SK-N-SH (cell line): ENCODE results near the gene SP140. TPM values are rescaled to one million over a fixed set of nuclear protein-coding genes. Genes with fewer than 3 reads are reported as not detected.

ENCODE experiments used
- CTCF ChIA-PET: fragments of 300-600, 350-600 bp; formaldehyde crosslinking; extraction: SDS; loops from one replicate; lab custom pipeline; 2021; lab: Yijun Ruan, JAX
- POLR2A ChIA-PET: fragments of 350-600 bp; sonication (Branson Sonifier 250); formaldehyde crosslinking; extraction: SDS; loops from one replicate; lab custom pipeline; 2020; ENCODE audit warnings: antibody characterized with exemption, inconsistent platforms; lab: Yijun Ruan, JAX
- DNase-seq: peaks from one replicate; pipeline ENCODE4 v3.0.0; 2012
- H2AFZ ChIP-seq: fragments of 200-600 bp; sonication (generic); 2 replicates; pipeline ENCODE4 v1.8.1; 2016; ENCODE audit warnings: antibody characterized with exemption, mild to moderate bottlenecking, low read depth
- H3F3A ChIP-seq: fragments of 200-600 bp; sonication (generic); replicated peaks from 2 replicates; pipeline ENCODE3; 2016; ENCODE audit warnings: antibody characterized with exemption, mild to moderate bottlenecking; ENCODE audit not compliant: insufficient read depth
- H3K27ac ChIP-seq, 2 experiments: fragments of 200-500 bp in 1 of 2; fragments of 200-600 bp in 1 of 2; sonication (Bioruptor generic) in 1 of 2; sonication (generic), shearing (Covaris generic) in 1 of 2; 2 replicates each; pipeline versions ENCODE4 v1.5.1 to v1.6.1; 2014 to 2016; ENCODE audit warnings: low read depth in 2 of 2, inconsistent platforms in 1 of 2, low read length in 1 of 2, mild to moderate bottlenecking in 1 of 2, mixed read lengths in 1 of 2
- H3K27me3 ChIP-seq: fragments of 200-600 bp; sonication (generic), shearing (Covaris generic); 2 replicates; pipeline ENCODE4 v1.6.1; 2016; ENCODE audit warnings: mixed run types; ENCODE audit not compliant: insufficient read depth
- H3K36me3 ChIP-seq, 2 experiments: fragments of 200-500 bp in 1 of 2; fragments of 200-600 bp in 1 of 2; sonication (Bioruptor generic) in 1 of 2; sonication (generic) in 1 of 2; replicated peaks in 1 of 2; 2 replicates each; pipeline versions ENCODE3 to v1.5.1; 2014 to 2016; ENCODE audit warnings: low read length in 1 of 2, mild to moderate bottlenecking in 1 of 2; ENCODE audit not compliant: insufficient read depth in 2 of 2, control insufficient read depth in 1 of 2
- H3K4me1 ChIP-seq, 2 experiments: fragments of 200-500 bp in 1 of 2; fragments of 200-600 bp in 1 of 2; sonication (Bioruptor generic) in 1 of 2; sonication (generic), shearing (Covaris generic) in 1 of 2; 2 replicates each; pipeline versions ENCODE4 v1.5.1 to v1.6.1; 2014 to 2016; ENCODE audit warnings: low read depth in 1 of 2, low read length in 1 of 2, mixed run types in 1 of 2; ENCODE audit not compliant: insufficient read depth in 2 of 2, control insufficient read depth in 1 of 2
- H3K4me2 ChIP-seq: fragments of 200-600 bp; sonication (generic), shearing (Covaris generic); 2 replicates; pipeline ENCODE4 v1.6.1; 2017; ENCODE audit warnings: mixed run types
- H3K4me3 ChIP-seq, 2 experiments: fragments of 200-500 bp in 1 of 2; fragments of 200-600 bp in 1 of 2; sonication (Bioruptor generic) in 1 of 2; sonication (generic), shearing (Covaris generic) in 1 of 2; 2 replicates each; pipeline versions ENCODE4 v1.5.1 to v1.8.1; 2014 to 2016; ENCODE audit warnings: low read depth in 2 of 2, inconsistent platforms in 1 of 2, low read length in 1 of 2, mild to moderate bottlenecking in 1 of 2, mixed read lengths in 1 of 2, moderate library complexity in 1 of 2
- H3K79me2 ChIP-seq: fragments of 200-600 bp; sonication (generic); 2 replicates; pipeline ENCODE4 v1.8.1; 2017; ENCODE audit warnings: mild to moderate bottlenecking; ENCODE audit not compliant: insufficient read depth
- H3K9ac ChIP-seq: fragments of 200-600 bp; sonication (generic); 2 replicates; pipeline ENCODE4 v1.6.1; 2017; ENCODE audit warnings: mixed run types
- H3K9me2 ChIP-seq: fragments of 200-600 bp; sonication (generic); 2 replicates; pipeline ENCODE4 v1.6.1; 2017; ENCODE audit warnings: mixed run types
- H3K9me3 ChIP-seq: fragments of 200-600 bp; sonication (generic); 2 replicates; pipeline ENCODE4 v1.6.1; 2017; ENCODE audit warnings: mixed run types, mild to moderate bottlenecking, moderate library complexity
- H4K20me1 ChIP-seq: fragments of 200-600 bp; sonication (generic); 2 replicates; pipeline ENCODE4 v1.6.1; 2017; ENCODE audit warnings: mild to moderate bottlenecking, mixed run types; ENCODE audit not compliant: insufficient read depth
- ELF1 ChIP-seq: IDR thresholded peaks from 2 replicates; pipeline ENCODE4 v1.4.0; 2012
- EP300 ChIP-seq, 2 experiments: IDR thresholded peaks; 2 replicates each; pipeline versions ENCODE4 v1.4.0 to v1.6.1; 2012; ENCODE audit warnings: borderline replicate concordance in 1 of 2, low read depth in 1 of 2, low read length in 1 of 2
- GABPA ChIP-seq: IDR thresholded peaks from 2 replicates; pipeline ENCODE4 v1.4.0; 2012; ENCODE audit warnings: low read depth, mild to moderate bottlenecking
- GATA2 ChIP-seq: sonication (generic); formaldehyde crosslinking; IDR thresholded peaks from 2 replicates; pipeline ENCODE4 v1.5.0; 2020; ENCODE audit warnings: mild to moderate bottlenecking, missing genetic modification reagents
- POLR2AphosphoS5 ChIP-seq: IDR thresholded peaks from 2 replicates; pipeline ENCODE4 v1.6.1; 2012; ENCODE audit warnings: low read depth, low read length
- RCOR1 ChIP-seq: fragments of 150-350 bp; IDR thresholded peaks from 2 replicates; pipeline ENCODE4 v1.6.1; 2017; ENCODE audit warnings: antibody characterized with exemption, low read length
- RXRA ChIP-seq: IDR thresholded peaks from 2 replicates; pipeline ENCODE4 v1.4.0; 2012; ENCODE audit warnings: low read depth, mild to moderate bottlenecking, borderline replicate concordance
- TAF1 ChIP-seq: IDR thresholded peaks from 2 replicates; pipeline ENCODE4 v1.6.1; 2012; ENCODE audit warnings: low read depth, mild to moderate bottlenecking, low read length, moderate library complexity, borderline replicate concordance
- YY1 ChIP-seq: IDR thresholded peaks from 2 replicates; pipeline ENCODE4 v1.4.0; 2012; ENCODE audit warnings: low read depth, mild to moderate bottlenecking
- WGBS: methylation state at CpG from one replicate; pipeline ENCODE4 v1.1.6; 2017; ENCODE audit warnings: low lambda C conversion rate; 5-methylcytosine and 5-hydroxymethylcytosine counted together
- polyA plus RNA-seq, 3 experiments: library from polyadenylated mRNA; depleted of rRNA; stranded (reverse); fragments of >200 nt; gene quantifications; 2 replicates each; pipeline ENCODE4 v1.2.3, GENCODE V29; 2012
- TF ChIP-seq, protein P1 (sequence below): IDR thresholded peaks from 2 replicates; pipeline ENCODE4 v1.4.0; 2012; ENCODE audit warnings: low read depth, borderline replicate concordance
- TF ChIP-seq, protein P2 (sequence below): IDR thresholded peaks from 2 replicates; pipeline ENCODE4 v1.4.0; 2012; ENCODE audit warnings: low read depth, borderline replicate concordance

Gene SP140
- polyA plus RNA-seq, 1 of the 3 experiments (the other 2 are of a cell fraction): 0.71 TPM

DNA sequence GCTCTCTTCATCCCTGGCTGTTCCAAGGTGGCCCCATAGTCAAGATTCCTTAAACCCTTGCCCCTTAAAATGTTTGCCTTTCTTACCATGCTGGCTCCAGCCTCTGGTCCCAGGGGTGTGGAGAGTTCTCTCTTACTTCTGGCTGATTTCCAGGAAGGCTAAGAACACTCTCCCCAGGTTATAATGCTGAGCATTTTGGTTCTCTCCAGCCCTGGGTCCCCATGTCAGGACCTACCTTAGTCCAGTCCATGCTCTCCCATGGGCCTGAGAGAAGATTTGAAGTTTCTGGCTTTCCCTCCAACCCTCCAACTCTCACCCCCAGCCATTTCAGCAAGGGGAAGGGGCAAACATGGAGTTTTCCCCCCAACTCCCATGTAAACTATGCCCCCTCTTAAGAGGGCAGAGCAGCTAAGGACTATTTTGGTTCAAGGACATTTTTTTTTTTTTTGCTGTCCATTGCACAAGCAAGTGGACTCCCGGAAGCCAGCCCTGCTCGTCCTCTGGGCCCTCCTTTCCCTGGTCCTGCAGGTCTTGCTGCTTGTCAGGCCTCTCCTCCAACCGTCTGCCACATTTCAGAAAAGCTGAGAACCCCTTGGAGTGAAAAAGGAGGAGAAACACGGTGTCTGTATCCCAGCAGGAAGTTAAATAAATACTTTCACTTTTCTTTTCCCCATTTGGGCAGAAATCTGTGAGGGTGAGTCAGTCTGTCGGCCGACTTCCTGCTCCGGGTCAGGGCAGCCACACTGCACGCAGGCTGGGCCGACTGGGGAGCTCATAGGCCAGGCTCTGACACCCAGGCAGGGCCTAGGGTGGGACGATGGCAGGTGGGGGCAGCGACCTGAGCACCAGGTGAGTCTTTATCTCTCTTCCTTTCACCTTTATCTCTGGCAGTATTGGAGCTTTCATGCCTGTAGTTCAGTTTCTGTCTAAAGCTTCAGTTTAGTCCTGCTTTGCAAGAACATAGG, 101.2 kb downstream of the SP140 start, which contains the start of gene SP140L (continued):
- TF ChIP-seq YY1: 0 out of 2 replicates have a peak, but pooled peaks have one; percentile 22
- TF ChIP-seq, protein P1, sequence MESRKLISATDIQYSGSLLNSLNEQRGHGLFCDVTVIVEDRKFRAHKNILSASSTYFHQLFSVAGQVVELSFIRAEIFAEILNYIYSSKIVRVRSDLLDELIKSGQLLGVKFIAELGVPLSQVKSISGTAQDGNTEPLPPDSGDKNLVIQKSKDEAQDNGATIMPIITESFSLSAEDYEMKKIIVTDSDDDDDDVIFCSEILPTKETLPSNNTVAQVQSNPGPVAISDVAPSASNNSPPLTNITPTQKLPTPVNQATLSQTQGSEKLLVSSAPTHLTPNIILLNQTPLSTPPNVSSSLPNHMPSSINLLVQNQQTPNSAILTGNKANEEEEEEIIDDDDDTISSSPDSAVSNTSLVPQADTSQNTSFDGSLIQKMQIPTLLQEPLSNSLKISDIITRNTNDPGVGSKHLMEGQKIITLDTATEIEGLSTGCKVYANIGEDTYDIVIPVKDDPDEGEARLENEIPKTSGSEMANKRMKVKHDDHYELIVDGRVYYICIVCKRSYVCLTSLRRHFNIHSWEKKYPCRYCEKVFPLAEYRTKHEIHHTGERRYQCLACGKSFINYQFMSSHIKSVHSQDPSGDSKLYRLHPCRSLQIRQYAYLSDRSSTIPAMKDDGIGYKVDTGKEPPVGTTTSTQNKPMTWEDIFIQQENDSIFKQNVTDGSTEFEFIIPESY: peak; percentile 35; the same call in 1 of the 2 replicates
- TF ChIP-seq EP300 (IDR thresholded peaks at IDR 0.05; ENCODE audit: borderline replicate concordance in 1 of 2, low read depth in 1 of 2, low read length in 1 of 2): no peak
- peak; percentile 93 for TF ChIP-seq GABPA
- no peak for TF ChIP-seq GATA2 (CRISPR knock-in tag)
- TF ChIP-seq POLR2AphosphoS5: peak; percentile 71
- TF ChIP-seq, all 33 proteins: peak for 12

DNA sequence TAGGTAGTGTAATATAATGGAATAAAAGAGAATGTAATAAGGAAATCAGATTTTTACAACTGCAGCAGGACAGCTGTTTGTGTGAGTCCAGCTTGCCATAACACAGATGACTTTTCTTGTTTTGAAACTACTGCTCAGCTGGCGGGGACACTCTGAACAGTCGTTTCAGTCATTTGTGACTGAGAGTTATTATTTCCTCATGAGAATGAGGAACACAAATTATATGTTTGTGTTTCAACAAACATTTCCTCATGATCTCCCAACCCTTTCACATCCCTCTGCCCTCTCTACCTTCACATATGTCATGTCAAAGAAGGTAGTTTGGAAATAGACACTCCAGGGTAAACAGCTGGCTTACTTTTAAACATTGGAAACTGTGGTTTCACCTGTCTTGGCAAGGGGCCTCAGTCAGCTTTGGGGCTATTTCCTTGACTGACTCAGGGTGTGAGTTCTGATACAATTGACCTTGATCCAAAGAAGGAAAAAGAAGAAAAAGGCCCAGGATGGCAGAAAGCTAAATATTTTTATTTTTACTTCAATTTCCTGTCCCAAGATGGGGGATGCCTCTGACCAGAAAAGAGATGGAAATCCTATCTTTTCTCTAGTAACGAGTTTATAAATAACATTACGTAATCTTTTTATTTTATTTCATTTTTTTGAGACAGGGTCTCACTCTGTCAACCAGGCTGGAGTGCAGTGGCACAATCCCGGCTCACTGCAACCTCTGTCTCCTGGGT, 102.0 kb downstream of the SP140 start:
- peaks cover 45% of the 10 kb centered on the region for H3K79me2 ChIP-seq
- peak overlapping the region; percentile 53 to 73 for H3K4me3 ChIP-seq
- ChIA-PET CTCF (interaction anchor here (1.0 kb wide), 1 partner anchor 14 kb away, joined by 3 read pairs; no protein-coding TSS in a partner anchor), POLR2A (no interaction called here)
- H3K27ac ChIP-seq: peak overlapping the region; percentile 25 to 85; a peak in 3 of 4 replicates
- 44% methylated on average over 5 of the region's 5 CpGs for WGBS
- peak overlapping the region; percentile 64 for H3K9ac ChIP-seq
- H3K9me2 ChIP-seq: no peaks in the 10 kb centered on the region
- no peak for DNase-seq
- H3F3A ChIP-seq: peaks cover 15% of the 10 kb centered on the region
- peak overlapping the region; percentile 99 for H2AFZ ChIP-seq
- peak overlapping the region; percentile 86 for H3K4me2 ChIP-seq
- TF ChIP-seq RXRA (no peak), TAF1 (no peak), ELF1 (no peak), RCOR1 (no peak), EP300 (IDR thresholded peaks at IDR 0.05; ENCODE audit: borderline replicate concordance in 1 of 2, low read depth in 1 of 2, low read length in 1 of 2) (no peak)
- TF ChIP-seq, protein P2, sequence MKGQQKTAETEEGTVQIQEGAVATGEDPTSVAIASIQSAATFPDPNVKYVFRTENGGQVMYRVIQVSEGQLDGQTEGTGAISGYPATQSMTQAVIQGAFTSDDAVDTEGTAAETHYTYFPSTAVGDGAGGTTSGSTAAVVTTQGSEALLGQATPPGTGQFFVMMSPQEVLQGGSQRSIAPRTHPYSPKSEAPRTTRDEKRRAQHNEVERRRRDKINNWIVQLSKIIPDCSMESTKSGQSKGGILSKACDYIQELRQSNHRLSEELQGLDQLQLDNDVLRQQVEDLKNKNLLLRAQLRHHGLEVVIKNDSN: no peak
- TF ChIP-seq, all 33 proteins: peak for 0
- H3K9me3 ChIP-seq: no peaks in the 10 kb centered on the region
- H3K36me3 ChIP-seq: peaks cover 0 to 14% of the 10 kb centered on the region in 2 experiments
- no peaks in the 10 kb centered on the region for H4K20me1 ChIP-seq
- no peaks in the 10 kb centered on the region for H3K27me3 ChIP-seq
- peaks cover 0 to 8% of the 10 kb centered on the region in 2 experiments; a peak in 2 of 4 replicates for H3K4me1 ChIP-seq
